Esophagus squamous epithelium (tissue), 5 donors: Measurements from ENCODE around the gene RPTOR. TPM values are rescaled to one million over a fixed set of nuclear protein-coding genes. Genes with fewer than 3 reads are reported as not detected.

ENCODE experiments used
- DNase-seq: peaks from one replicate; lab custom pipeline; 2025; lab: John Stamatoyannopoulos, UW
- H3K27ac ChIP-seq, 4 donors: fragments of 200-600 bp; sonication (generic); one replicate each; pipeline ENCODE4 v1.5.1; 2016 to 2019; ENCODE audit warnings: mild to moderate bottlenecking in 1 of 4
- H3K27me3 ChIP-seq, 4 donors: fragments of 200-600 bp; sonication (generic); 1 replicate in 3 of 4; 2 replicates in 1 of 4; pipeline versions ENCODE4 v1.5.1 to v1.6.0; 2017 to 2021; ENCODE audit warnings: antibody characterized with exemption in 1 of 4
- H3K36me3 ChIP-seq, 3 donors: fragments of 200-600 bp; sonication (generic); one replicate each; pipeline ENCODE4 v1.5.1; 2016 to 2019
- H3K4me1 ChIP-seq, 3 donors: fragments of 200-600 bp; sonication (generic); one replicate each; pipeline ENCODE4 v1.5.1; 2017 to 2019
- H3K4me3 ChIP-seq, 4 donors: fragments of 200-600 bp; sonication (generic); 1 replicate in 3 of 4; 2 replicates in 1 of 4; pipeline ENCODE4 v1.5.1; 2016 to 2019; ENCODE audit warnings: mild to moderate bottlenecking in 2 of 4, moderate library complexity in 1 of 4
- H3K9me3 ChIP-seq, 3 donors: fragments of 200-600 bp; sonication (generic); one replicate each; pipeline ENCODE4 v1.5.1; 2016 to 2019
- POLR2A ChIP-seq, 4 donors: fragments of 450-650 bp; IDR thresholded peaks; one replicate each; pipeline ENCODE4 v1.6.1; 2017; ENCODE audit warnings: antibody characterized with exemption in 4 of 4, mild to moderate bottlenecking in 4 of 4, moderate library complexity in 3 of 4
- WGBS, 2 donors: methylation state at CpG; one replicate each; pipeline ENCODE4 v1.1.5; 2018; 5-methylcytosine and 5-hydroxymethylcytosine counted together
- intact Hi-C: fragments of 100-400 bp; cut with DNase I; formaldehyde crosslinking; loops from one replicate; pipeline ENCODE4 v1.15.0; 2022
- total RNA-seq, 4 donors: library from RNA; depleted of rRNA; stranded (reverse); fragments of >200 nt; gene quantifications; one replicate each; pipeline ENCODE4 v1.1.0, GENCODE V29; 2016
- TF ChIP-seq, protein P1 (sequence below), 6 experiments: fragments of 450-650 bp in 4 of 6; fragments of 200-600 bp in 2 of 6; sonication (generic) in 2 of 6; IDR thresholded peaks; one replicate each; pipeline ENCODE4 v1.5.1; 2016 to 2019; ENCODE audit warnings: antibody characterized with exemption in 6 of 6, mild to moderate bottlenecking in 4 of 6, moderate library complexity in 4 of 6
- donor health status: DM: yes; HTN: yes; CAD: no.

Gene RPTOR
- total RNA-seq, 4 donors from 2014 or later: 11.7 to 27.8 (median 22.8) TPM

DNA sequence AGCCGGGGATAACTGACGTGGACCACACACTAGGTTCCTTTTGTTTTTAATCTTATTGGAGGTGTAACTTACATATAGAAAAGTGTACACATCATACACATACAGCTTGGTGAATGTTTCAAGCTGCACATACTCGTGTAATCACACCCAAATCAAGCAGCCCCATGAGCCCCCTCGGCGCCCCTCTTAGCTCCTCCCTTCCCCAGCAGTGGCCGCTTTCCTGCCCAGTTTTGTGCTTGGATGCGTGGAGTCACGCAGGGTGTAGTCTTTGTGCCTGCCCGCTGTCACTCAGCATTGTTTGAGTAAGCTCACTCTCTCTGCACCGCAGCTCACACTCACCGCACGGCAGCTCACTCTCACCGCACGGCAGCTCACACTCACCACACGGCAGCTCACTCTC, 295.3 kb downstream of the RPTOR start:
- H3K27ac ChIP-seq: peak overlapping the region in 1 of 4 donors; percentile 14
- no peak for DNase-seq
- no peaks in the 10 kb centered on the region for H3K27me3 ChIP-seq
- H3K4me3 ChIP-seq: no peak overlapping the region
- TF ChIP-seq, protein P1, sequence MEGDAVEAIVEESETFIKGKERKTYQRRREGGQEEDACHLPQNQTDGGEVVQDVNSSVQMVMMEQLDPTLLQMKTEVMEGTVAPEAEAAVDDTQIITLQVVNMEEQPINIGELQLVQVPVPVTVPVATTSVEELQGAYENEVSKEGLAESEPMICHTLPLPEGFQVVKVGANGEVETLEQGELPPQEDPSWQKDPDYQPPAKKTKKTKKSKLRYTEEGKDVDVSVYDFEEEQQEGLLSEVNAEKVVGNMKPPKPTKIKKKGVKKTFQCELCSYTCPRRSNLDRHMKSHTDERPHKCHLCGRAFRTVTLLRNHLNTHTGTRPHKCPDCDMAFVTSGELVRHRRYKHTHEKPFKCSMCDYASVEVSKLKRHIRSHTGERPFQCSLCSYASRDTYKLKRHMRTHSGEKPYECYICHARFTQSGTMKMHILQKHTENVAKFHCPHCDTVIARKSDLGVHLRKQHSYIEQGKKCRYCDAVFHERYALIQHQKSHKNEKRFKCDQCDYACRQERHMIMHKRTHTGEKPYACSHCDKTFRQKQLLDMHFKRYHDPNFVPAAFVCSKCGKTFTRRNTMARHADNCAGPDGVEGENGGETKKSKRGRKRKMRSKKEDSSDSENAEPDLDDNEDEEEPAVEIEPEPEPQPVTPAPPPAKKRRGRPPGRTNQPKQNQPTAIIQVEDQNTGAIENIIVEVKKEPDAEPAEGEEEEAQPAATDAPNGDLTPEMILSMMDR (IDR thresholded peaks at IDR 0.05): no peak
- TF ChIP-seq POLR2A (IDR thresholded peaks at IDR 0.05): no peak
- H3K9me3 ChIP-seq: no peaks in the 10 kb centered on the region
- WGBS, 2 donors: 73 to 78% methylated on average over 14 to 15 of the region's 15 CpGs
- H3K36me3 ChIP-seq: peaks cover 0 to 33% (median 0%) of the 10 kb centered on the region in 3 donors
- intact Hi-C loops: no loop called here
- no peaks in the 10 kb centered on the region for H3K4me1 ChIP-seq

DNA sequence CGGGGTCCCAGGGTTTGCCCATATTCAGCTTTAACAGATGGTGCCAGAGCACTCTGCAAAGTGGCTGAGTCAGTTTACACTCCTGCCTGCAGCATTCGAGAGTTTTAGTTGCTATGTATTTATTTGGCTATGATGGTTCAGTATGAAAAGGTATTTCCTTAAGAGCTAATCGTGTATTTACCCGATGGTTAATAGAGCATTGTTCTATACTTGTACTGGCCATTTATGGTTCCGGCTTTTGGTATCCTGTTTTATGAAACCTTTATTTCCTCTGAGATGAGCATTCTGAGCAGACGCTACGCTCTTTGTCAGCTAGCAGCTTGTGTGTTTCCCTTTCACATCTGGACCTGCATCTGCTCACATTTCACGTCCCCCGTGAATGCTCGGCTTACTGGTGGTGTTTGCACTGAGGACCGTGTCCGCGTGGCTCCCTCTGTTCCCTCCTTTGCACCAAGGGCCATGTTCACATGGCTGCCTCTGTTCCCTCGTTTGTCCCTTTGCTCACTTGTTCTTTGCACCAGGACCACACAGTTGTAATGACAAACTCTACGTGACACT, 297.9 kb downstream of the RPTOR start:
- DNase-seq: no peak

DNA sequence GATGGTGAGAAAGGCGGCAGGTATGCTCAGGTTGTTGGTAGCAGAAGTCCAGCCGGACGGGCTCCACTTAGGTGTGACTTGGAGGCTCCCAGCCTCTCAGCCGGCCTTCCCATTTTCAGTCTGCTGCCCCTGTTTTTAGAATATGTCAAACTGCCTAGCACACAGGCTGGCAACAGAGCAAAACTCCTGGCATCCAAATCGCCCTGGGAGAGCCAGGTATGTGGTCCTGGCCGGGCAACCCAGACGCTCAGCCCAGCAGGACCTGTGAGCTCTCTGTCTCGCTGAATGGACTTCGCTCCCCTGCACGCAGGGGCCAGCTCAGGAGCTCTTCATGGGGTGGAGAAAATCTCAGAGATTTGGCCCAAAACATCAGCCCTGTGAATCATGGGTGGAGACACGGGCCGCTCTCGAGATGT, 299.1 kb downstream of the RPTOR start:
- H3K36me3 ChIP-seq: peaks cover 0 to 51% (median 6%) of the 10 kb centered on the region in 3 donors
- 91 to 98% methylated on average over 6 to 7 of the region's 13 CpGs for WGBS, 2 donors
- intact Hi-C loops: no loop called here
- no peak overlapping the region for H3K4me3 ChIP-seq
- TF ChIP-seq, protein P1 (IDR thresholded peaks at IDR 0.05): no peak
- no peak for TF ChIP-seq POLR2A (IDR thresholded peaks at IDR 0.05)
- H3K4me1 ChIP-seq: no peaks in the 10 kb centered on the region
- no peak for DNase-seq
- no peaks in the 10 kb centered on the region for H3K27me3 ChIP-seq
- no peak overlapping the region for H3K27ac ChIP-seq
- no peaks in the 10 kb centered on the region for H3K9me3 ChIP-seq

More for the DNA sequence above, 297.9 kb downstream of the RPTOR start:
- no peaks in the 10 kb centered on the region for H3K4me1 ChIP-seq
- no peak overlapping the region for H3K4me3 ChIP-seq
- 80 to 91% methylated on average over 15 of the region's 15 CpGs for WGBS, 2 donors
- no peaks in the 10 kb centered on the region for H3K9me3 ChIP-seq
- H3K27ac ChIP-seq: no peak overlapping the region
- TF ChIP-seq, protein P1 (IDR thresholded peaks at IDR 0.05): no peak
- no peak for TF ChIP-seq POLR2A (IDR thresholded peaks at IDR 0.05)
- no peaks in the 10 kb centered on the region for H3K27me3 ChIP-seq
- intact Hi-C loops: no loop called here
- peaks cover 0 to 51% (median 6%) of the 10 kb centered on the region in 3 donors for H3K36me3 ChIP-seq

DNA sequence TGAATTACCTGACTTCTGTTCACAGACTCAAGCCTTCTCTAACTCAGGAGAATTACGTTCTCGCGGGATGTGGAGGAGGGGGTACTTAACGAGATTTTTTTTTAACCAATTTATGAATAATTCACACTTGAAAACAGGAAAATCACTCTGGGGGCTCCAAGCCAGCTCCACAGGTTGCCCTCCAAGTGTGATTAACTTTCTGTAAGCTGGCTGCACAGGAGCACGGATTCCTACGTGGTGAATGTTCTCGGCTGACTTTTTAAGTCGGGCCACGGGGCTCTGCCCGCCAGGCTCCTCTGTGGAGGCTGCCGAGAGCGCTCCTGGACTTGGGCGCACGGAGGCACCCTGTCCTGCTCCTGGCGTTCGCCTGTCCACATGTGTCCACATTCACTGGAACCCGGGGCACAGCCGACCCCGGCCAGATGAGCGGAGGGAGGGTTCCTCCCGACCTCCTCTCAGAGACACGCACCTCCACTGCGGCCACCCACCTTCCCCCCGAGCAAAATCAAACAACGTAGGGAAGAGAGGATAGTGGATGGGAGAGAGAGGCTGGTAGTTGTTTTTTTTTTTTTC, 299.9 kb downstream of the RPTOR start:
- Histone ChIP-seq H3K4me3 (no peak overlapping the region), H3K9me3 (no peaks in the 10 kb centered on the region), H3K27me3 (no peaks in the 10 kb centered on the region), H3K27ac (no peak overlapping the region), H3K36me3 (peaks cover 0 to 52% (median 6%) of the 10 kb centered on the region in 3 donors), H3K4me1 (no peaks in the 10 kb centered on the region)
- TF ChIP-seq, protein P1 (IDR thresholded peaks at IDR 0.05): no peak
- TF ChIP-seq POLR2A (IDR thresholded peaks at IDR 0.05): no peak
- 87 to 94% methylated on average over 13 to 20 of the region's 25 CpGs for WGBS, 2 donors
- no peak for DNase-seq
- intact Hi-C loops: no loop called here

DNA sequence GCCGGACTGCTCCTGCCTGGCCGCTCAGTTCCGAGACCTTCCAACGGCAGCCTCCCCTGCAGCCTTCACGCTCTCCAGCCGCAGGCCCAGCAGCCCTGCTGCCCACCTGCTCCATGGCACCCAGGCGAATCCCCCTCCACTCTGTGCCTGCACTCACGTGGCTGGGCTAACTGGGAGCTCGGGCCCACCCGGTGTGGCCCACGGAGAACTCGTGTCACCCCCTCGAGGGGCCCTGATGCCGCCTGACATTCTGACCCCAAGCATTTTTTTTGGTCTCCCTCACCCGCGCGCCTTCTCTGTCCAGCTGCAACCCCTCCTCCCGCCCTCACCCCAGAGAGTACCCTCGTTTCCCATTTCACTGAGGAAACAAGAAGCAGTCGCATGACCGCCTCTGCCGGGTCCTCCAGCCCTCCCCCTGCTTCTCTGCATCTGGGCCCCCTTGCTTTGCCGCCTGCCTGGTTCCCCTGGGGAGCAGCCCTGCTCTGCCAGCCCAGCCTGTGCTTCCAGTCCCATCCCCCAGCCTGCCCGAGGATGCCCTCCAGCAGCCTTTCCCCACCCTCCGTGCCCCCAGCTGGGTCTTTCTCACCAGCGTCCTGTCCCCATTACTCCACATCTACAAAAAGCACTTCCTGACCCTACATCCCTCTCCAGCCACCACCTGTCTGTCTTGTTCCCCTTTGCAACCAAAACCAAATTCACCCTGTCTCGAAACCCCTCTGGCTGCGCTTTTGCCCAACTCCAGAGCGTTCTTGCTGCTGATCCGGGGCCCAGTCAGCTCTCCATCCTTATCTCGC, 300.6 kb downstream of the RPTOR start:
- 89 to 93% methylated on average over 28 to 30 of the region's 31 CpGs for WGBS, 2 donors
- Histone ChIP-seq H3K27me3 (no peaks in the 10 kb centered on the region), H3K36me3 (peaks cover 0 to 54% (median 6%) of the 10 kb centered on the region in 3 donors), H3K9me3 (no peaks in the 10 kb centered on the region), H3K4me3 (no peak overlapping the region), H3K27ac (no peak overlapping the region), H3K4me1 (no peaks in the 10 kb centered on the region)
- intact Hi-C loops: no loop called here
- DNase-seq: no peak
- TF ChIP-seq, protein P1 (IDR thresholded peaks at IDR 0.05): no peak
- TF ChIP-seq POLR2A (IDR thresholded peaks at IDR 0.05): no peak
